Mesenchymal stem cell (in vitro differentiated cells and primary cell): ENCODE measurements around the gene RHPN2.
"Not testable (repeated sequence)": the region's sequence is repeated elsewhere in the genome, so short reads cannot be mapped to it uniquely, and the experiment has no call there.

Experiments
- DNase-seq: peaks from one replicate; pipeline ENCODE4 v3.0.0-alpha.2; 2013
- H2AFZ ChIP-seq: one replicate; pipeline ENCODE4 v1.6.1; 2013; ENCODE audit warnings: low read depth, mild to moderate bottlenecking, control low read depth, inconsistent platforms, low read length, moderate library complexity
- H2AK5ac ChIP-seq: 2 replicates; pipeline ENCODE4 v1.6.1; 2013; ENCODE audit warnings: low read length, moderate library complexity, mild to moderate bottlenecking, inconsistent platforms; ENCODE audit not compliant: severe bottlenecking
- H2BK120ac ChIP-seq: one replicate; pipeline ENCODE4 v1.6.1; 2013; ENCODE audit warnings: low read depth, mild to moderate bottlenecking, inconsistent platforms, low read length, moderate library complexity
- H2BK12ac ChIP-seq, 2 experiments: one replicate each; pipeline ENCODE4 v1.6.1; 2013; ENCODE audit warnings: inconsistent platforms in 2 of 2, low read length in 2 of 2, mild to moderate bottlenecking in 2 of 2, moderate library complexity in 2 of 2, control low read depth in 1 of 2
- H2BK15ac ChIP-seq: one replicate; pipeline ENCODE4 v1.6.1; 2013; ENCODE audit warnings: mild to moderate bottlenecking, low read depth, inconsistent platforms; ENCODE audit not compliant: poor library complexity, severe bottlenecking
- H2BK5ac ChIP-seq: 2 replicates; pipeline ENCODE4 v1.6.1; 2013; ENCODE audit warnings: low read depth, mild to moderate bottlenecking, low read length, control low read depth, inconsistent platforms; ENCODE audit not compliant: poor library complexity, severe bottlenecking
- H3K14ac ChIP-seq, 2 experiments: one replicate each; pipeline ENCODE4 v1.6.1; 2013; ENCODE audit warnings: inconsistent platforms in 2 of 2, low read length in 2 of 2, control low read depth in 1 of 2, mild to moderate bottlenecking in 1 of 2, moderate library complexity in 1 of 2
- H3K18ac ChIP-seq, 2 experiments: one replicate each; pipeline ENCODE4 v1.6.1; 2013; ENCODE audit warnings: inconsistent platforms in 2 of 2, low read length in 2 of 2, control low read depth in 1 of 2, low read depth in 1 of 2, mild to moderate bottlenecking in 1 of 2
- H3K23ac ChIP-seq, 2 experiments: one replicate each; pipeline ENCODE4 v1.6.1; 2013; ENCODE audit warnings: inconsistent platforms in 2 of 2, low read length in 2 of 2, mild to moderate bottlenecking in 2 of 2, moderate library complexity in 2 of 2, control low read depth in 1 of 2
- H3K27ac ChIP-seq: 2 replicates; pipeline ENCODE4 v1.5.1; 2013; ENCODE audit warnings: mild to moderate bottlenecking, moderate library complexity, low read length, control low read depth, inconsistent platforms; ENCODE audit not compliant: poor library complexity, severe bottlenecking
- H3K27me3 ChIP-seq, 2 experiments: 2 replicates each; pipeline versions ENCODE4 v1.6.1 to v1.7.0; 2013; ENCODE audit warnings: low read length in 2 of 2, mild to moderate bottlenecking in 2 of 2, moderate library complexity in 2 of 2, control low read depth in 1 of 2, inconsistent platforms in 1 of 2; ENCODE audit not compliant: control insufficient read depth in 1 of 2, insufficient read depth in 1 of 2
- H3K36me3 ChIP-seq, 2 experiments: 2 replicates each; pipeline versions ENCODE4 v1.6.1 to v1.7.0; 2013; ENCODE audit warnings: low read length in 2 of 2, control low read depth in 1 of 2, inconsistent platforms in 1 of 2, low read depth in 1 of 2, mild to moderate bottlenecking in 1 of 2; ENCODE audit not compliant: insufficient read depth in 2 of 2, control insufficient read depth in 1 of 2
- H3K4ac ChIP-seq, 2 experiments: one replicate each; pipeline ENCODE4 v1.6.1; 2013; ENCODE audit warnings: inconsistent platforms in 2 of 2, low read length in 2 of 2, mild to moderate bottlenecking in 2 of 2, moderate library complexity in 2 of 2, control low read depth in 1 of 2, low read depth in 1 of 2
- H3K4me1 ChIP-seq: 2 replicates; pipeline ENCODE4 v1.6.1; 2013; ENCODE audit warnings: low read depth, low read length, control low read depth; ENCODE audit not compliant: control insufficient read depth, insufficient read depth
- H3K4me2 ChIP-seq: 2 replicates; pipeline ENCODE4 v1.6.1; 2013; ENCODE audit warnings: low read length, mild to moderate bottlenecking, inconsistent platforms; ENCODE audit not compliant: poor library complexity, severe bottlenecking
- H3K4me3 ChIP-seq, 2 experiments: 2 replicates each; pipeline versions ENCODE4 v1.5.1 to v1.7.0; 2013; ENCODE audit warnings: low read length in 2 of 2, mild to moderate bottlenecking in 2 of 2, control low read depth in 1 of 2, low read depth in 1 of 2; ENCODE audit not compliant: insufficient read depth in 1 of 2
- H3K79me1 ChIP-seq: replicated peaks from 2 replicates; pipeline ENCODE4 v1.6.1; 2013; ENCODE audit warnings: mild to moderate bottlenecking, control low read depth, low read length, inconsistent platforms; ENCODE audit not compliant: poor library complexity, severe bottlenecking
- H3K9ac ChIP-seq: 2 replicates; pipeline ENCODE4 v1.7.0; 2013; ENCODE audit warnings: mild to moderate bottlenecking, low read length, moderate library complexity
- H3K9me3 ChIP-seq: 2 replicates; pipeline ENCODE4 v1.7.0; 2013; ENCODE audit warnings: mild to moderate bottlenecking, low read length; ENCODE audit not compliant: control insufficient read depth
- H4K8ac ChIP-seq: one replicate; pipeline ENCODE4 v1.6.1; 2013; ENCODE audit warnings: inconsistent platforms, mild to moderate bottlenecking, low read length, moderate library complexity
- H4K91ac ChIP-seq: one replicate; pipeline ENCODE4 v1.6.1; 2013; ENCODE audit warnings: mild to moderate bottlenecking, low read length, inconsistent platforms
- WGBS: methylation state at CpG from one replicate; pipeline ENCODE4 v1.1.7; 2013; ENCODE audit warnings: mixed read lengths; 5-methylcytosine and 5-hydroxymethylcytosine counted together

RHPN2 gene

DNA sequence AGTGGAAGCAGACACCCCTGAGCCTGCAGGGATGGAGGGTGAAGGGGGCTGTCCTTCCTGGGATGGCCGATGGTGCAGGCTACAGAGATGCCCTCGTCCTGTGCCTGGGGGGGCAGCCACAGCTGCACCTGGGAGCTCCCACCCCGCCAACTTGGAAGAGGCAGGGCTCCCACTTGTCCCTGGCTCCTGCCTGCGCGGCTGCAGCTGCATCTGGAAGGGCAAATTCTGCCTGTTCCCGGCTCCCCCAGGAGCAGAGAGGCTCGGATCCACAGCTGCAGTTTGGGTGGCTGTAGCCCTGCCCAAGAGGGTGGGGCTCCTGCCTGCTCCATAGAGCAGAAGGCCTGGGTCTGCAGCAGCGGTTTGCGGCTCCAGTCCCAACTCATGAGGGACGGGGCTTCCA, 95.1 kb downstream of the RHPN2 start:
- no peaks in the 10 kb centered on the region for H3K27me3 ChIP-seq
- H3K18ac ChIP-seq = no peak overlapping the region
- no peak overlapping the region for H2BK12ac ChIP-seq
- no peak overlapping the region for H2BK120ac ChIP-seq
- H3K9ac ChIP-seq = peak overlapping the region; percentile 53
- peaks cover 25 to 34% of the 10 kb centered on the region in 2 experiments for H3K36me3 ChIP-seq
- no peak overlapping the region for H2AFZ ChIP-seq
- peaks cover 39% of the 10 kb centered on the region for H3K79me1 ChIP-seq
- no peak for DNase-seq
- no peak overlapping the region for H4K91ac ChIP-seq
- no peak overlapping the region for H2BK15ac ChIP-seq
- no peak overlapping the region for H3K4ac ChIP-seq
- 95% methylated on average over 10 of the region's 10 CpGs for WGBS
- H4K8ac ChIP-seq = no peak overlapping the region
- H3K4me2 ChIP-seq = no peak overlapping the region
- no peak overlapping the region for H2BK5ac ChIP-seq
- no peak overlapping the region for H3K4me3 ChIP-seq
- H3K9me3 ChIP-seq = no peaks in the 10 kb centered on the region
- no peak overlapping the region for H2AK5ac ChIP-seq
- no peak overlapping the region for H3K14ac ChIP-seq
- peaks cover 20% of the 10 kb centered on the region for H3K4me1 ChIP-seq
- no peak overlapping the region for H3K27ac ChIP-seq
- no peak overlapping the region for H3K23ac ChIP-seq

- WGBS = over 99% methylated on average over 9 of the region's 9 CpGs
Observed at GRCh38 chr19:32966750-32967149, 97.9 kb downstream of the RHPN2 start.

DNA sequence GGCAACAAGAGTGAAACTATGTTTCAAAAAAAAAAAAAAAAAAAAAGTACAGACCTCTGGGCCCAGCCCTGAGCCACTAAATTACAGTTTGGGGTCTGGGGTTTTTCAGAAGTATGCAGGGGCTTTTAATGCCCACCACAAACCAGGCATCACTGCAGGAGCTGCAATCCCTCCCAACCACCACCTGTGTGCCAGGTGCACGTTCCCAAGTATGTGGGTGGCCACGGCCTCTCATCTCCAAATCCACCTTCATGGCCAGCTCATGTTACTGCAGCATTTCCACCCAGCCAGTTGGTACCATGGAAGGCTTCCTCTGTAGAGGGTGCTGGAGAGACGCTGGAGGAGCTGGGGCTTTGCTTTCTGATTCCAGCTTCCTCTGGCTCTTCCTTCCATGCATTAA, 119.4 kb downstream of the RHPN2 start:
- H3K27me3 ChIP-seq = no peaks in the 10 kb centered on the region
- no peak overlapping the region for H3K9ac ChIP-seq
- no peak overlapping the region for H2AK5ac ChIP-seq
- H2BK12ac ChIP-seq = no peak overlapping the region
- no peak overlapping the region for H4K91ac ChIP-seq
- H3K18ac ChIP-seq = no peak overlapping the region
- H3K79me1 ChIP-seq = peaks cover 12% of the 10 kb centered on the region
- no peak overlapping the region for H2BK5ac ChIP-seq
- no peak overlapping the region for H3K27ac ChIP-seq
- no peak overlapping the region for H3K4ac ChIP-seq
- H3K36me3 ChIP-seq = peaks cover 53 to 86% of the 10 kb centered on the region in 2 experiments
- DNase-seq = no peak
- H4K8ac ChIP-seq = no peak overlapping the region
- no peak overlapping the region for H3K4me2 ChIP-seq
- H2AFZ ChIP-seq = no peak overlapping the region
- no peak overlapping the region for H3K4me3 ChIP-seq
- no peak overlapping the region for H3K14ac ChIP-seq
- H3K9me3 ChIP-seq = no peaks in the 10 kb centered on the region
- no peak overlapping the region for H2BK15ac ChIP-seq
- 93% methylated on average over 3 of the region's 3 CpGs for WGBS
- no peak overlapping the region for H3K23ac ChIP-seq
- H2BK120ac ChIP-seq = no peak overlapping the region
- no peaks in the 10 kb centered on the region for H3K4me1 ChIP-seq

More at GRCh38 chr19:32966750-32967149, 97.9 kb downstream of the RHPN2 start:
- Histone ChIP-seq H2BK5ac (no peak overlapping the region), H3K9me3 (no peaks in the 10 kb centered on the region), H3K23ac (no peak overlapping the region), H3K4me3 (no peak overlapping the region), H3K27me3 (no peaks in the 10 kb centered on the region), H3K79me1 (peaks cover 49% of the 10 kb centered on the region), H3K4ac (no peak overlapping the region), H3K14ac (no peak overlapping the region), H2AFZ (no peak overlapping the region), H3K4me2 (no peak overlapping the region), H3K9ac (no peak overlapping the region), H3K27ac (no peak overlapping the region), H2BK120ac (no peak overlapping the region), H4K91ac (no peak overlapping the region), H2BK15ac (no peak overlapping the region), H2BK12ac (no peak overlapping the region), H2AK5ac (no peak overlapping the region), H3K18ac (no peak overlapping the region), H3K36me3 (peaks cover 39 to 52% of the 10 kb centered on the region in 2 experiments), H3K4me1 (peaks cover 16% of the 10 kb centered on the region), H4K8ac (no peak overlapping the region)
- no peak for DNase-seq

DNA sequence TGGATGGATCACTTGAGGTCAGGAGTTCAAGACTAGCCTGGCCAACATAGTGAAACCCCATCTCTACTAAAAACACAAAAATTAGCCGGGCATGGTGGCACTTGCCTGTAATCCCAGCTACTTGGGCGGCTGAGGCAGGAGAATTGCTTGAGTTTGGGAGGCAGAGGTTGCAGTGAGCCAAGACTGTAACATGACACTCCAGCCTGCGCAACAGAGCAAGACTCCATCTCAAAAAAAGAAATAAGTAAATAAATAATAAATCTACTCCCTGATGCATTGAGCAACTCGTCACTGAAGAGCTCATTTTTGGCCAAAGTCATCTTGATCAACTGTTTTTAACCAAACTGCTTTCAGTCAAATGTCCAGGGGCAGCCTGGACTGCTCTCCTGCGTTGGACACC, 123.4 kb downstream of the RHPN2 start:
- H3K36me3 ChIP-seq = peaks cover 50 to 70% of the 10 kb centered on the region in 2 experiments
- not testable (repeated sequence) for H4K8ac ChIP-seq, H3K27me3 ChIP-seq, H2BK120ac ChIP-seq, H3K18ac ChIP-seq, H2BK5ac ChIP-seq, H2AK5ac ChIP-seq, H2BK15ac ChIP-seq, H4K91ac ChIP-seq, H2BK12ac ChIP-seq, H2AFZ ChIP-seq, H3K4me3 ChIP-seq, H3K4me2 ChIP-seq, H3K27ac ChIP-seq, H3K23ac ChIP-seq, H3K14ac ChIP-seq, H3K9ac ChIP-seq, H3K4ac ChIP-seq, H3K4me1 ChIP-seq, H3K9me3 ChIP-seq
- 87% methylated on average over 4 of the region's 5 CpGs for WGBS
- DNase-seq = peak; percentile 12
- peaks cover 18% of the 10 kb centered on the region for H3K79me1 ChIP-seq
